ENCODE measurements around the gene CCDC188. TPM values are rescaled to one million over a fixed set of nuclear protein-coding genes. Genes with fewer than 3 reads are reported as not detected.

Gene CCDC188
- total and polyA plus RNA-seq, 10 of the 15 experiments (the other 5 are each of a cell fraction or from before 2014, with no cell fraction given) = not detected

- ChIA-PET POLR2A (no interaction called here), RAD21 (ENCODE audit: unreplicated experiment) (no interaction called here), CTCF (no interaction called here), SMC1A (ENCODE audit: uncharacterized antibody, unreplicated experiment) (no interaction called here)
- no peaks in the 10 kb centered on the region for H3K36me3 ChIP-seq (ENCODE audit: control insufficient read depth in 2 of 2, insufficient read depth in 2 of 2, low read length in 1 of 2)
- no peaks in the 10 kb centered on the region for H3K9me3 ChIP-seq (replicated peaks; ENCODE audit: control insufficient read depth, insufficient read depth, low read length)
- H3K9ac ChIP-seq (ENCODE audit: control insufficient read depth, insufficient read depth, low read length) = no peak overlapping the region
- TF ChIP-seq TBL1XR1 (IDR thresholded peaks at IDR 0.05; ENCODE audit: low read depth, low read length) = no peak
- TF ChIP-seq HSF1 (IDR thresholded peaks at IDR 0.05; ENCODE audit: low read depth, low read length) = no peak
- no peak for TF ChIP-seq NKRF (conservative IDR thresholded peaks at IDR 0.05)
- no peak for TF ChIP-seq TARDBP (IDR thresholded peaks at IDR 0.05; ENCODE audit: borderline replicate concordance)
- TF ChIP-seq EED (IDR thresholded peaks at IDR 0.05; ENCODE audit: low read depth) = no peak
- no peak for TF ChIP-seq IKZF1 (conservative IDR thresholded peaks at IDR 0.05)
- TF ChIP-seq SIX5 (IDR thresholded peaks at IDR 0.05; ENCODE audit: low read depth, low read length, severe bottlenecking) = no peak
- no peak for TF ChIP-seq BCL3 (IDR thresholded peaks at IDR 0.05; ENCODE audit: borderline replicate concordance, insufficient read depth, low read depth, low read length, poor library complexity, severe bottlenecking)
- no peak for TF ChIP-seq STAT1 (conservative IDR thresholded peaks at IDR 0.05)
- TF ChIP-seq ESRRA (IDR thresholded peaks at IDR 0.05; ENCODE audit: low read length) = no peak
- TF ChIP-seq IRF5 (IDR thresholded peaks at IDR 0.05; ENCODE audit: borderline replicate concordance) = no peak
- no peak for TF ChIP-seq CHD2 (IDR thresholded peaks at IDR 0.05; ENCODE audit: borderline replicate concordance, low read depth, low read length)
- intact Hi-C loops (cut with micrococcal nuclease; ENCODE audit: unreplicated experiment) (no loop called here), in situ Hi-C loops (cut with MboI) (no loop called here)
- ATAC-seq = no peak
- no peak overlapping the region for H3K27ac ChIP-seq (ENCODE audit: control insufficient read depth, insufficient read depth)
- no peak overlapping the region for H3K4me2 ChIP-seq (ENCODE audit: control insufficient read depth, insufficient read depth)
- BruUV-seq (replicated peaks) = no TSS peak
- H4K20me1 ChIP-seq (ENCODE audit: control insufficient read depth, insufficient read depth) = no peaks in the 10 kb centered on the region
- no peaks in the 10 kb centered on the region for H3K4me1 ChIP-seq (ENCODE audit: control insufficient read depth, insufficient read depth, low read length)
- 51% methylated on average over 10 of the region's 10 CpGs for WGBS (ENCODE audit: insufficient coverage, insufficient replicate concordance, low lambda C conversion rate, missing lambda C conversion rate)
- DNase-seq (ENCODE audit: low read depth, low spot score) = no peak
- FAIRE-seq = no peak
- H3K4me3 ChIP-seq = no peak overlapping the region
- H3K27me3 ChIP-seq (replicated peaks in 1 of 2; ENCODE audit: control insufficient read depth in 2 of 2, insufficient read depth in 2 of 2, low read length in 1 of 2) = no peaks in the 10 kb centered on the region; a peak in 1 of 4 replicates
- H2AFZ ChIP-seq (ENCODE audit: control insufficient read depth, low read depth, low read length) = no peak overlapping the region
- no peaks in the 10 kb centered on the region for H3K79me2 ChIP-seq (ENCODE audit: control insufficient read depth, insufficient read depth, low read length)
These were observed 28.0 kb upstream of the CCDC188 start for GRCh38 chr22:20178915-20179227.

Measured in GM12878 (cell line).